HepG2 (cell line): ENCODE measurements around the gene CCDC88A. TPM values are rescaled to one million over a fixed set of nuclear protein-coding genes. Genes with fewer than 3 reads are reported as not detected.

Experiments used
- AHDC1 ChIP-seq: sonication (generic); formaldehyde crosslinking; IDR thresholded peaks from 2 replicates; pipeline ENCODE4 v1.5.1; 2020; ENCODE audit warnings: mild to moderate bottlenecking, missing genetic modification reagents, borderline replicate concordance
- DNMT3B ChIP-seq: conservative IDR thresholded peaks from 2 replicates; pipeline ENCODE4 v1.6.1; 2016; ENCODE audit warnings: missing biosample characterization, control low read depth
- HES4 ChIP-seq: sonication (generic); formaldehyde crosslinking; IDR thresholded peaks from 2 replicates; pipeline ENCODE4 v1.9.0; 2021; ENCODE audit warnings: mild to moderate bottlenecking, missing genetic modification reagents, borderline replicate concordance
- NFATC3 ChIP-seq: sonication (generic); formaldehyde crosslinking; IDR thresholded peaks from 2 replicates; pipeline ENCODE4 v1.5.1; 2020; ENCODE audit warnings: mild to moderate bottlenecking, missing genetic modification reagents
- POLR2A ChIP-seq, 2 experiments: IDR thresholded peaks; 2 replicates each; pipeline ENCODE4 v1.6.1; 2011; ENCODE audit warnings: low read depth in 2 of 2, low read length in 2 of 2, mild to moderate bottlenecking in 1 of 2, moderate library complexity in 1 of 2; ENCODE audit not compliant: insufficient read depth in 1 of 2
- PPARG ChIP-seq: conservative IDR thresholded peaks from 2 replicates; pipeline ENCODE4 v1.6.1; 2016; ENCODE audit warnings: missing biosample characterization, missing genetic modification reagents
- TBX3 ChIP-seq: fragments of 450-650 bp; IDR thresholded peaks from 2 replicates; pipeline ENCODE4 v1.6.1; 2017; ENCODE audit warnings: antibody characterized with exemption, mild to moderate bottlenecking, inconsistent platforms, borderline replicate concordance
- THYN1 ChIP-seq: sonication (generic); formaldehyde crosslinking; IDR thresholded peaks from 2 replicates; pipeline ENCODE4 v1.8.1; 2023; ENCODE audit warnings: low read depth, mild to moderate bottlenecking, moderate library complexity, missing genetic modification reagents, borderline replicate concordance
- U2AF2 ChIP-seq: fragments of 200-400 bp; formaldehyde crosslinking; IDR thresholded peaks from 2 replicates; pipeline ENCODE4 v1.6.1; 2017; ENCODE audit warnings: low read depth, mild to moderate bottlenecking, low read length
- ZBTB44 ChIP-seq: sonication (generic); formaldehyde crosslinking; IDR thresholded peaks from 2 replicates; pipeline ENCODE4 v1.4.0; 2020; ENCODE audit warnings: missing genetic modification reagents
- ZFP91 ChIP-seq: sonication (generic); formaldehyde crosslinking; IDR thresholded peaks from 2 replicates; pipeline ENCODE4 v1.9.0; 2022; ENCODE audit warnings: missing genetic modification reagents, mild to moderate bottlenecking, borderline replicate concordance
- ZFYVE20 ChIP-seq: sonication (generic); formaldehyde crosslinking; IDR thresholded peaks from 2 replicates; pipeline ENCODE4 v1.8.0; 2023; ENCODE audit warnings: low read depth, mild to moderate bottlenecking, moderate library complexity, missing genetic modification reagents, borderline replicate concordance
- ZHX1 ChIP-seq: sonication (generic); formaldehyde crosslinking; IDR thresholded peaks from 2 replicates; pipeline ENCODE4 v1.8.1; 2022; ENCODE audit warnings: low read depth, mild to moderate bottlenecking, missing genetic modification reagents
- ZNF136 ChIP-seq: sonication (generic); formaldehyde crosslinking; IDR thresholded peaks from 2 replicates; pipeline ENCODE4 v1.8.1; 2022; ENCODE audit warnings: low read depth, mild to moderate bottlenecking, moderate library complexity, missing genetic modification reagents
- ZNF496 ChIP-seq: sonication (generic); formaldehyde crosslinking; IDR thresholded peaks from 2 replicates; pipeline ENCODE4 v1.8.1; 2023; ENCODE audit warnings: mild to moderate bottlenecking, moderate library complexity, missing genetic modification reagents; ENCODE audit not compliant: insufficient replicate concordance
- polyA plus RNA-seq, 8 experiments: library from polyadenylated mRNA; depleted of rRNA in 3 of 8; stranded (reverse) in 7 of 8; unstranded in 1 of 8; fragments of >200 nt; fragmentation: Illumina TruSeq in 4 of 8; extraction: Trizol in 4 of 8; gene quantifications; 2 replicates each; pipeline versions ENCODE4 v1.2.1 to v1.2.3, GENCODE V29; 2011 to 2016; ENCODE audit warnings: low read depth in 4 of 8, missing spikeins in 1 of 8, mixed read lengths in 1 of 8; ENCODE audit not compliant: insufficient read depth in 1 of 8
- total RNA-seq, 5 experiments: library from RNA; depleted of rRNA; stranded (reverse); fragments of >200 nt; fragmentation: Illumina TruSeq; extraction: Trizol; gene quantifications; 2 replicates each; pipeline ENCODE4 v1.2.3, GENCODE V29; 2016; ENCODE audit warnings: low read depth in 1 of 5

CCDC88A gene
- total and polyA plus RNA-seq, 2 of the 13 experiments (the other 11 are each of a cell fraction or from before 2014, with no cell fraction given) = 43.2 to 84.1 TPM

GRCh38 chr2:55282110-55282917 lies 137.3 kb downstream of the CCDC88A start (continued):
- TF ChIP-seq NFATC3 = peak; percentile 81; the same call in 1 of the 2 replicates
- TF ChIP-seq HES4 (CRISPR knock-in tag) = peak; percentile 85; the same call in 1 of the 2 replicates
- peak; percentile 73; the same call in 1 of the 2 replicates for TF ChIP-seq DNMT3B
- TF ChIP-seq AHDC1 = 0 out of 2 replicates have a peak, but pooled peaks have one; percentile 16
- TF ChIP-seq POLR2A (IDR thresholded peaks at IDR 0.05; ENCODE audit: insufficient read depth in 1 of 2, low read depth in 2 of 2, low read length in 2 of 2) = peak; percentile 92
- peak; percentile 93 for TF ChIP-seq ZFYVE20 (CRISPR knock-in tag)
- TF ChIP-seq TBX3 = no peak
- no peak for TF ChIP-seq ZNF496 (CRISPR knock-in tag)
- peak; percentile 98 for TF ChIP-seq ZFP91 (CRISPR knock-in tag)
- TF ChIP-seq ZBTB44 (CRISPR knock-in tag) = peak; percentile 92; the same call in 1 of the 2 replicates
- peak; percentile 62 for TF ChIP-seq PPARG
- peak; percentile 73; the same call in 1 of the 2 replicates for TF ChIP-seq ZNF136
- TF ChIP-seq U2AF2 = no peak; the same call in 1 of the 2 replicates
- peak; percentile 93; the same call in 1 of the 2 replicates for TF ChIP-seq ZHX1 (CRISPR knock-in tag)
- TF ChIP-seq THYN1 (CRISPR knock-in tag) = no peak; the same call in 1 of the 2 replicates
